ENCODE data around the gene SMIM22.

DNA sequence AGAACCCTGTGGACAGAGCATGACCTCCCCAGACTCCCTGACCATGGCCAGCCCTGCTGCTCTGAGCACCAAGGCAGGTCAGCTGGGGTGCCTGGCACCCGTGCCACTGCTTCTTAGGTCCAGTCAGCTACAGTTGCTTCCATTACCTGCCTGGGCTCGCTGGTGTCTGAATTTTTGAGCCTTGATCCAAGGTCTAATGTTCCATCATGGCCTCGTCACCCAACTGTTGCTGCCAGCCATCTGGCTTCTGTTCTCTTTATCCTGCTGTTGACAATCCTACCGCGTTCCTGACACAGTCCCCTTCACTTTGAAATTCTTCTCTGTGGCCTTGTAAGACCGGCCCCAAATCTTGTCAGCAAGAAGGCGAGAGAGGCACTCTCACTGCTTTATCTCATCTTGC is 35.2 kb downstream of the SMIM22 start:
- TF ChIP-seq, protein P1, sequence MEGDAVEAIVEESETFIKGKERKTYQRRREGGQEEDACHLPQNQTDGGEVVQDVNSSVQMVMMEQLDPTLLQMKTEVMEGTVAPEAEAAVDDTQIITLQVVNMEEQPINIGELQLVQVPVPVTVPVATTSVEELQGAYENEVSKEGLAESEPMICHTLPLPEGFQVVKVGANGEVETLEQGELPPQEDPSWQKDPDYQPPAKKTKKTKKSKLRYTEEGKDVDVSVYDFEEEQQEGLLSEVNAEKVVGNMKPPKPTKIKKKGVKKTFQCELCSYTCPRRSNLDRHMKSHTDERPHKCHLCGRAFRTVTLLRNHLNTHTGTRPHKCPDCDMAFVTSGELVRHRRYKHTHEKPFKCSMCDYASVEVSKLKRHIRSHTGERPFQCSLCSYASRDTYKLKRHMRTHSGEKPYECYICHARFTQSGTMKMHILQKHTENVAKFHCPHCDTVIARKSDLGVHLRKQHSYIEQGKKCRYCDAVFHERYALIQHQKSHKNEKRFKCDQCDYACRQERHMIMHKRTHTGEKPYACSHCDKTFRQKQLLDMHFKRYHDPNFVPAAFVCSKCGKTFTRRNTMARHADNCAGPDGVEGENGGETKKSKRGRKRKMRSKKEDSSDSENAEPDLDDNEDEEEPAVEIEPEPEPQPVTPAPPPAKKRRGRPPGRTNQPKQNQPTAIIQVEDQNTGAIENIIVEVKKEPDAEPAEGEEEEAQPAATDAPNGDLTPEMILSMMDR (IDR thresholded peaks at IDR 0.05) = no peak
- no peak for TF ChIP-seq POLR2AphosphoS5 (IDR thresholded peaks at IDR 0.05)
